Measurements from ENCODE around the gene PRKAR2B.

PRKAR2B gene

DNA sequence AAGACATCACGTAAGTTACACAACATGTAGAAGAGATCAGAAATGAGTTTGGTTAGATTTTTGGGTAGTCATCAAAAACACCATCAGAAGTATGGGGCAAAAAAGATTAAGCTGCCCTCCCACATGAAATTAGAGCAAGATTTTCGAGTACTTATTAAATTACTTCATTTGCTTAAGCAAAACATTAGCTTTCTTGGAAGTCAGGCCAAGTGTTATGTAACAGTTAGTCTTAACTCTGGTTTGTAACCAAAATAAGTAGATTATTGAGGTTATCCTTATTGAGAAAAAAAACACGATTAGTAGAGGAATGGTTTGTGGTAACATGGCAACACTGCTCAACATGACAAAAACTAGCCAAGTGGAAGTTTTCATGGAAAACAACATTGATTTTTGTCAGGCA is 162.2 kb downstream of the PRKAR2B start:
- Histone ChIP-seq H3K14ac (ENCODE audit: low read length) (no peak overlapping the region), H3K4ac (ENCODE audit: low read depth, low read length) (no peak overlapping the region), H4K12ac (ENCODE audit: low read depth, low read length) (no peak overlapping the region), H3K9ac (ENCODE audit: low read length) (no peak overlapping the region), H3K23ac (ENCODE audit: low read length) (no peak overlapping the region), H3K18ac (ENCODE audit: low read length) (no peak overlapping the region), H3K27ac (ENCODE audit: low read depth, low read length) (no peak overlapping the region), H3K4me1 (ENCODE audit: control insufficient read depth in 1 of 2, insufficient read depth in 2 of 2, low read length in 2 of 2) (no peaks in the 10 kb centered on the region), H3K4me3 (ENCODE audit: low read depth, low read length) (no peak overlapping the region), H2BK120ac (ENCODE audit: insufficient read depth, low read length, poor library complexity) (no peak overlapping the region), H3K9me3 (ENCODE audit: insufficient read depth, low read depth, low read length) (no peaks in the 10 kb centered on the region), H3K36me3 (ENCODE audit: control insufficient read depth in 1 of 2, insufficient read depth in 2 of 2, low read length in 2 of 2) (peaks cover 10 to 13% of the 10 kb centered on the region in 2 experiments), H2BK12ac (ENCODE audit: low read length) (no peak overlapping the region), H4K8ac (ENCODE audit: low read depth, low read length) (no peak overlapping the region), H3K27me3 (ENCODE audit: insufficient read depth, low read length) (no peaks in the 10 kb centered on the region), H3K4me2 (ENCODE audit: low read length) (no peak overlapping the region), H4K91ac (ENCODE audit: low read depth, low read length) (no peak overlapping the region), H3K79me1 (ENCODE audit: low read length) (no peaks in the 10 kb centered on the region), H3K79me2 (ENCODE audit: control insufficient read depth, insufficient read depth, low read length, poor library complexity) (no peaks in the 10 kb centered on the region), H2AFZ (ENCODE audit: insufficient read depth, low read length, poor library complexity) (no peak overlapping the region), H2AK5ac (ENCODE audit: low read length) (no peak overlapping the region), H2BK5ac (ENCODE audit: low read depth, low read length, poor library complexity) (no peak overlapping the region)
- no peak for DNase-seq
- WGBS (ENCODE audit: extremely low coverage, insufficient coverage, insufficient read length) = no CpG with 5 or more reads among the region's 3 CpGs

DNA sequence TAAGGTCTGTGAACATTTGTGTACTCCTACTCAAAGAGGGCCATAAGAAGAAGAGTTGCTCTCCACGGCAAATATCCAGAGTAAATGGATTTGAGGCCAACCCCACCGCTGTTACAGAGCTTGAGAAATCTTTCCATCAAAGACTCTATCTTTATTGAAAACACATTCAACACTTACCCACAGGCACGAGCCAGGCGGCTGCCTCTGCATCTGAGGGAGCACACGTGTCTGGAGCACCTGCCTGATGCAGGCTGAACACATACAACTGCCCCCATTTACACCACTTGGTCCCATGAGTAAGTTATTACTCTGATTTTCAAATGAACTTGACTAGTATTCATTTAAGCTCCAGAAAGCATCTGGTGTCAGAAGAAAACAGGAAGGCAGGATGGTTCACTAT is 163.0 kb downstream of the PRKAR2B start:
- H3K4ac ChIP-seq (ENCODE audit: low read depth, low read length) = no peak overlapping the region
- no peak overlapping the region for H4K12ac ChIP-seq (ENCODE audit: low read depth, low read length)
- H3K79me2 ChIP-seq (ENCODE audit: control insufficient read depth, insufficient read depth, low read length, poor library complexity) = no peaks in the 10 kb centered on the region
- no peak overlapping the region for H3K4me3 ChIP-seq (ENCODE audit: low read depth, low read length)
- H3K27me3 ChIP-seq (ENCODE audit: insufficient read depth, low read length) = no peaks in the 10 kb centered on the region
- no peak overlapping the region for H2AK5ac ChIP-seq (ENCODE audit: low read length)
- H3K9ac ChIP-seq (ENCODE audit: low read length) = no peak overlapping the region
- H2BK120ac ChIP-seq (ENCODE audit: insufficient read depth, low read length, poor library complexity) = no peak overlapping the region
- H3K36me3 ChIP-seq (ENCODE audit: control insufficient read depth in 1 of 2, insufficient read depth in 2 of 2, low read length in 2 of 2) = peaks cover 8 to 10% of the 10 kb centered on the region in 2 experiments
- H3K14ac ChIP-seq (ENCODE audit: low read length) = no peak overlapping the region
- no peak overlapping the region for H2AFZ ChIP-seq (ENCODE audit: insufficient read depth, low read length, poor library complexity)
- H4K8ac ChIP-seq (ENCODE audit: low read depth, low read length) = no peak overlapping the region
- H3K18ac ChIP-seq (ENCODE audit: low read length) = no peak overlapping the region
- no peaks in the 10 kb centered on the region for H3K9me3 ChIP-seq (ENCODE audit: insufficient read depth, low read depth, low read length)
- H3K79me1 ChIP-seq (ENCODE audit: low read length) = no peaks in the 10 kb centered on the region
- no peak overlapping the region for H2BK5ac ChIP-seq (ENCODE audit: low read depth, low read length, poor library complexity)
- no peak overlapping the region for H3K23ac ChIP-seq (ENCODE audit: low read length)
- H3K4me1 ChIP-seq (ENCODE audit: control insufficient read depth in 1 of 2, insufficient read depth in 2 of 2, low read length in 2 of 2) = no peaks in the 10 kb centered on the region
- no peak overlapping the region for H4K91ac ChIP-seq (ENCODE audit: low read depth, low read length)
- H3K4me2 ChIP-seq (ENCODE audit: low read length) = no peak overlapping the region
- WGBS (ENCODE audit: extremely low coverage, insufficient coverage, insufficient read length) = no CpG with 5 or more reads among the region's 5 CpGs
- no peak overlapping the region for H2BK12ac ChIP-seq (ENCODE audit: low read length)
- no peak overlapping the region for H3K27ac ChIP-seq (ENCODE audit: low read depth, low read length)
- no peak for DNase-seq

DNA sequence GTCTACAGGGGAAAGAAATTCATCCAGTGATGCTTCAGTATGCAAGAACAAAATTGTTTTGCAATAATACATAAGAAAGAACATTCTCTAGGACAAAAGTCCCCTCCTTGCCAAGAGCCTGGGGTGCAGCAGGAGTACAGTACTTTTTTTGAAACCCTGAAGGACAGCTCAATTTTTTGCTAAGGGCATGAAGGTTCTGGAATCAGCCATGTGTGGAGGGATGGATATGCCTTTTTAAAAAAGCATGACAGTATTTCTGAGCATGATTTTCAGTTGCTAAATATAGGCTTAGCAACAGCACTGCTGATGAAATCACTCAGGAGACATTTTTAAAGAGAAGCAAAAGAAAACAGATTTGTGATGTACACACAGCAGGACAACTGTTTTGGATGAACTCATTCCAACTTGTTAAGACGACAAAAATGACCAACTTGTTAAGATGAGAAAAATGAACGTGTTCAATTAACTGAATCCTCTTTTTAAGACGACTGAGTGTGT is 163.6 kb downstream of the PRKAR2B start:
- H3K14ac ChIP-seq (ENCODE audit: low read length) = no peak overlapping the region
- H3K36me3 ChIP-seq (ENCODE audit: control insufficient read depth in 1 of 2, insufficient read depth in 2 of 2, low read length in 2 of 2) = peaks cover 8 to 10% of the 10 kb centered on the region in 2 experiments
- H3K79me2 ChIP-seq (ENCODE audit: control insufficient read depth, insufficient read depth, low read length, poor library complexity) = no peaks in the 10 kb centered on the region
- H3K4ac ChIP-seq (ENCODE audit: low read depth, low read length) = no peak overlapping the region
- H2BK120ac ChIP-seq (ENCODE audit: insufficient read depth, low read length, poor library complexity) = no peak overlapping the region
- no peak overlapping the region for H3K9ac ChIP-seq (ENCODE audit: low read length)
- H2BK5ac ChIP-seq (ENCODE audit: low read depth, low read length, poor library complexity) = no peak overlapping the region
- H3K23ac ChIP-seq (ENCODE audit: low read length) = no peak overlapping the region
- H3K79me1 ChIP-seq (ENCODE audit: low read length) = no peaks in the 10 kb centered on the region
- no peak overlapping the region for H2AFZ ChIP-seq (ENCODE audit: insufficient read depth, low read length, poor library complexity)
- no peak overlapping the region for H4K12ac ChIP-seq (ENCODE audit: low read depth, low read length)
- no peak overlapping the region for H2AK5ac ChIP-seq (ENCODE audit: low read length)
- no peaks in the 10 kb centered on the region for H3K27me3 ChIP-seq (ENCODE audit: insufficient read depth, low read length)
- no peak overlapping the region for H4K8ac ChIP-seq (ENCODE audit: low read depth, low read length)
- no peak overlapping the region for H3K4me2 ChIP-seq (ENCODE audit: low read length)
- H2BK12ac ChIP-seq (ENCODE audit: low read length) = no peak overlapping the region
- H3K27ac ChIP-seq (ENCODE audit: low read depth, low read length) = no peak overlapping the region
- no peak overlapping the region for H4K91ac ChIP-seq (ENCODE audit: low read depth, low read length)
- no peaks in the 10 kb centered on the region for H3K9me3 ChIP-seq (ENCODE audit: insufficient read depth, low read depth, low read length)
- no peak overlapping the region for H3K18ac ChIP-seq (ENCODE audit: low read length)
- no peak for DNase-seq
- no CpG with 5 or more reads among the region's 3 CpGs for WGBS (ENCODE audit: extremely low coverage, insufficient coverage, insufficient read length)
- H3K4me3 ChIP-seq (ENCODE audit: low read depth, low read length) = no peak overlapping the region
- H3K4me1 ChIP-seq (ENCODE audit: control insufficient read depth in 1 of 2, insufficient read depth in 2 of 2, low read length in 2 of 2) = no peaks in the 10 kb centered on the region

DNA sequence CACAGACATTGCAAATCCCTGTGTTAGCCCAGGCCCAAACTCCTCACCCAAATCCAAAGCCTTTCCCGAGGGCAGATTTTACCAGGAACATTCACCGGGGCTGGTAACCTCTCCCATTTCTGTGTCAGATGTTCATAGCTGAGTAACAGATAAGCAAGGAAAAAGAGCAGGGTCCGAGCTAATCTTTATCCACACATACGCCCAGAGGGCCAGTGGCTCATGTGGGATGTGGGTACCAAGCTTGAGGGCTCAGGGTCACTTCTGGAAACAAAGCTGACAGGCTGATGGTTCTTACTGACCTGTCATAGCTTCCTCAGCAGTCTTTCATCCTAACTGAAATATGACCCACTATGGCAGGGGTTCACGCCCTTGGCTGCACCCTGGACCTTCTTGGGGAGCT is 164.1 kb downstream of the PRKAR2B start:
- Histone ChIP-seq H3K9ac (ENCODE audit: low read length) (no peak overlapping the region), H3K27me3 (ENCODE audit: insufficient read depth, low read length) (no peaks in the 10 kb centered on the region), H3K14ac (ENCODE audit: low read length) (no peak overlapping the region), H2BK12ac (ENCODE audit: low read length) (no peak overlapping the region), H2BK120ac (ENCODE audit: insufficient read depth, low read length, poor library complexity) (no peak overlapping the region), H4K12ac (ENCODE audit: low read depth, low read length) (no peak overlapping the region), H4K8ac (ENCODE audit: low read depth, low read length) (no peak overlapping the region), H4K91ac (ENCODE audit: low read depth, low read length) (no peak overlapping the region), H2AK5ac (ENCODE audit: low read length) (no peak overlapping the region), H3K27ac (ENCODE audit: low read depth, low read length) (no peak overlapping the region), H3K23ac (ENCODE audit: low read length) (no peak overlapping the region), H3K4me3 (ENCODE audit: low read depth, low read length) (no peak overlapping the region), H2AFZ (ENCODE audit: insufficient read depth, low read length, poor library complexity) (no peak overlapping the region), H3K9me3 (ENCODE audit: insufficient read depth, low read depth, low read length) (no peaks in the 10 kb centered on the region), H3K18ac (ENCODE audit: low read length) (no peak overlapping the region), H3K4me2 (ENCODE audit: low read length) (no peak overlapping the region), H3K79me2 (ENCODE audit: control insufficient read depth, insufficient read depth, low read length, poor library complexity) (no peaks in the 10 kb centered on the region), H3K36me3 (ENCODE audit: control insufficient read depth in 1 of 2, insufficient read depth in 2 of 2, low read length in 2 of 2) (peaks cover 8 to 10% of the 10 kb centered on the region in 2 experiments), H2BK5ac (ENCODE audit: low read depth, low read length, poor library complexity) (no peak overlapping the region), H3K79me1 (ENCODE audit: low read length) (no peaks in the 10 kb centered on the region), H3K4me1 (ENCODE audit: control insufficient read depth in 1 of 2, insufficient read depth in 2 of 2, low read length in 2 of 2) (no peaks in the 10 kb centered on the region), H3K4ac (ENCODE audit: low read depth, low read length) (no peak overlapping the region)
- no CpG with 5 or more reads among the region's 5 CpGs for WGBS (ENCODE audit: extremely low coverage, insufficient coverage, insufficient read length)
- DNase-seq = peak; percentile 92
